ENCODE results near the gene TGM5.
"Not testable (repeated sequence)": the region's sequence is repeated elsewhere in the genome, so short reads cannot be mapped to it uniquely, and the experiment has no call there.

TGM5 gene

GRCh38 chr15:43266834-43267233 lies at the start of gene TGM5:
TSS of gene TGM5 (minus strand) at chr15:43266928. CDS start at chr15:43266849, 79 bp downstream.
- Histone ChIP-seq H3K36me3 (ENCODE audit: control insufficient read depth, insufficient read depth, low read length) (no peaks in the 10 kb centered on the region), H3K9ac (ENCODE audit: low read length) (no peak within 1 kb of the TSS), H3K27me3 (ENCODE audit: control insufficient read depth, insufficient read depth, low read length) (no peaks in the 10 kb centered on the region), H3K27ac (ENCODE audit: low read depth, low read length) (no peak within 1 kb of the TSS), H3K4me3 (ENCODE audit: low read length) (no peak within 1 kb of the TSS), H3K4me1 (ENCODE audit: control insufficient read depth, insufficient read depth, low read length) (no peaks in the 10 kb centered on the region)

- no peak overlapping the region for H3K27ac ChIP-seq (ENCODE audit: low read depth, low read length)
- H3K4me3 ChIP-seq (ENCODE audit: low read length), result no peak overlapping the region
- no peaks in the 10 kb centered on the region for H3K27me3 ChIP-seq (ENCODE audit: control insufficient read depth, insufficient read depth, low read length)
- H3K9ac ChIP-seq (ENCODE audit: low read length), result no peak overlapping the region
- no peaks in the 10 kb centered on the region for H3K4me1 ChIP-seq (ENCODE audit: control insufficient read depth, insufficient read depth, low read length)
- H3K36me3 ChIP-seq (ENCODE audit: control insufficient read depth, insufficient read depth, low read length), result no peaks in the 10 kb centered on the region
Measured at GRCh38 chr15:43314171-43314570, 47.4 kb upstream of the TGM5 start.

DNA sequence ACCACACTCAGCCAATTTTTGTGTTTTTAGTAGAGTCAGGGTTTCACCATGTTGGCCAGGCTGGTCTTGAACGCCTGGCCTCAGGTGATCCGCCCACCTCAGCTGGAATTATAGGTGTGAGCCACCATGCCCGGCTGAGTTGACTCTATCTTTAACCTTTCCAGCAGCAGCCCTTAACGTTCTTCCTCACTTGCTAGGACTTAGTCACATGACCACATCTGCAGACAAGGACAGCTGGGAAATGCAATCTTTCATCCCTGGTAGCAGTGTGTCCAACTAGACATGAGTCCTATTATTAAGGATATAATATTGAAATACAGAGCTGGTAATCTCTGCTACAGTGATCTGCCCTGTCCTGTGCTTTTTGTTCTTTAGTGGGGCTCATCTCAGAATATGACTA lies 45.6 kb upstream of the TGM5 start:
- no peak overlapping the region for H3K27ac ChIP-seq (ENCODE audit: low read depth, low read length)
- no peak overlapping the region for H3K9ac ChIP-seq (ENCODE audit: low read length)
- H3K27me3 ChIP-seq (ENCODE audit: control insufficient read depth, insufficient read depth, low read length), result no peaks in the 10 kb centered on the region

DNA sequence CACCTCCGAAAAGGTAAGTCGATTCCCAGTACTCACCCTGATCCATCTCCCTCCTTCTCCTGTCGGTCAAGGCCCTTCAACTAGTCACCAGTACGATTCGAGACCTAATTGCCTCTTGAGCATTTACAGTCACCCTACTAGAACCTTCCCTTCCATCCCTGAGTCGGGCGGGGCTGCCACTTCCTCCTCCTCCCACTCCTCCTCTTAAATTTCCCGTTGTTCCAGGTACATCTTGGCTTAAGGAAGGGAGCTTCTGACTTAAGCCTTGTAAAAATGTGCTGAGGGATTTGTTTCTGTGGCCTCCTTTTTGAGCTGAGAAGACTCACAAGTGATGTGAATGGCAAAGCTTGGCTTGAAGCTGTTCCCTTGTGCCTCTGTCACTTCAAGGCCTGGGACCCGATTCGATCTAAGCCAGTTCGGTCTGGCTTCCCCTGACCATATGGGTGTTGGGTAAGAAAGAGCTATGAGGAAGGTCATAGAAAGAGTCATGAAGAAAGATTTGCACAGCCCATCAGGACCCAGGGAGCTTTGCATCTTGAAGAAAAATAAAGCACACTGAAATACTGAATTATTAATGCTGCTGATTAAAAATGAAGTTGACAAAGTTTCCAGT lies 35.6 kb upstream of the TGM5 start, which contains the start of gene TGM7:
Gene TGM7 (minus strand): TSS at position 51 of the 613 bp plus-strand sequence.
- Histone ChIP-seq H3K4me1 (ENCODE audit: control insufficient read depth, insufficient read depth, low read length) (no peaks in the 10 kb centered on the region), H3K27ac (ENCODE audit: low read depth, low read length) (no peak within 1 kb of the TSS), H3K36me3 (ENCODE audit: control insufficient read depth, insufficient read depth, low read length) (no peaks in the 10 kb centered on the region), H3K4me3 (ENCODE audit: low read length) (no peak within 1 kb of the TSS), H3K27me3 (ENCODE audit: control insufficient read depth, insufficient read depth, low read length) (no peaks in the 10 kb centered on the region), H3K9ac (ENCODE audit: low read length) (no peak within 1 kb of the TSS)

More for the DNA sequence above, 45.6 kb upstream of the TGM5 start:
- H3K4me1 ChIP-seq (ENCODE audit: control insufficient read depth, insufficient read depth, low read length), result no peaks in the 10 kb centered on the region
- H3K4me3 ChIP-seq (ENCODE audit: low read length), result no peak overlapping the region
- no peaks in the 10 kb centered on the region for H3K36me3 ChIP-seq (ENCODE audit: control insufficient read depth, insufficient read depth, low read length)

GRCh38 chr15:43299884-43300283 lies 33.2 kb upstream of the TGM5 start:
- H3K27ac ChIP-seq (ENCODE audit: low read depth, low read length), result no peak overlapping the region
- no peaks in the 10 kb centered on the region for H3K4me1 ChIP-seq (ENCODE audit: control insufficient read depth, insufficient read depth, low read length)
- no peaks in the 10 kb centered on the region for H3K27me3 ChIP-seq (ENCODE audit: control insufficient read depth, insufficient read depth, low read length)
- H3K4me3 ChIP-seq (ENCODE audit: low read length), result no peak overlapping the region
- H3K36me3 ChIP-seq (ENCODE audit: control insufficient read depth, insufficient read depth, low read length), result no peaks in the 10 kb centered on the region
- H3K9ac ChIP-seq (ENCODE audit: low read length), result no peak overlapping the region

DNA sequence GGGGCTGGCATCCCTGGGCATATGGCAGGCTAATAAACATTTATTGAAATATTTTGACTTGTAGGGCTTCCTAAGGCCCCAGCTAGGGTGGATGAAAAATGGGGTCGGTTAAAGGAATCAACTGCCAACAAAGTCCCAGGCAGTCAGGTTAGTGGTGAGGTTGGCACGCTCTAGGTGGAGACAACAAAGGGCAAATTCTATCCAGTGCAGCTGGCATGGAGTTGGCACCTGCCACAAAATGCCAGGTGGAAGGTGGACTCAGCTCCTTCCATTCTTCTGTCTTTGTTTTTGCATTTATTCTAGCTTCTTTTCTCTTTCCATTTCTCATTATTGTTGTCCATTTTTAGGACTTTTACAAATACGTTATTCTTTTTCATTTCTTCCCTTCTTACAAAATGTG lies 32.7 kb upstream of the TGM5 start:
- no peaks in the 10 kb centered on the region for H3K36me3 ChIP-seq (ENCODE audit: control insufficient read depth, insufficient read depth, low read length)
- no peaks in the 10 kb centered on the region for H3K27me3 ChIP-seq (ENCODE audit: control insufficient read depth, insufficient read depth, low read length)

GRCh38 chr15:43294091-43294706 lies 27.5 kb upstream of the TGM5 start:
- Histone ChIP-seq H3K27ac (ENCODE audit: low read depth, low read length) (no peak overlapping the region), H3K27me3 (ENCODE audit: control insufficient read depth, insufficient read depth, low read length) (no peaks in the 10 kb centered on the region), H3K4me1 (ENCODE audit: control insufficient read depth, insufficient read depth, low read length) (no peaks in the 10 kb centered on the region), H3K4me3 (ENCODE audit: low read length) (no peak overlapping the region), H3K36me3 (ENCODE audit: control insufficient read depth, insufficient read depth, low read length) (no peaks in the 10 kb centered on the region), H3K9ac (ENCODE audit: low read length) (no peak overlapping the region)

More for the DNA sequence above, 32.7 kb upstream of the TGM5 start:
- H3K4me3 ChIP-seq (ENCODE audit: low read length), result no peak overlapping the region
- H3K9ac ChIP-seq (ENCODE audit: low read length), result no peak overlapping the region
- H3K4me1 ChIP-seq (ENCODE audit: control insufficient read depth, insufficient read depth, low read length), result no peaks in the 10 kb centered on the region
- H3K27ac ChIP-seq (ENCODE audit: low read depth, low read length), result no peak overlapping the region

- Histone ChIP-seq H3K4me3 (ENCODE audit: low read length) (no peak overlapping the region), H3K36me3 (ENCODE audit: control insufficient read depth, insufficient read depth, low read length) (no peaks in the 10 kb centered on the region), H3K9ac (ENCODE audit: low read length) (no peak overlapping the region), H3K4me1 (ENCODE audit: control insufficient read depth, insufficient read depth, low read length) (no peaks in the 10 kb centered on the region), H3K27ac (ENCODE audit: low read depth, low read length) (no peak overlapping the region), H3K27me3 (ENCODE audit: control insufficient read depth, insufficient read depth, low read length) (no peaks in the 10 kb centered on the region)
Measured at GRCh38 chr15:43293432-43293831, 26.7 kb upstream of the TGM5 start.

DNA sequence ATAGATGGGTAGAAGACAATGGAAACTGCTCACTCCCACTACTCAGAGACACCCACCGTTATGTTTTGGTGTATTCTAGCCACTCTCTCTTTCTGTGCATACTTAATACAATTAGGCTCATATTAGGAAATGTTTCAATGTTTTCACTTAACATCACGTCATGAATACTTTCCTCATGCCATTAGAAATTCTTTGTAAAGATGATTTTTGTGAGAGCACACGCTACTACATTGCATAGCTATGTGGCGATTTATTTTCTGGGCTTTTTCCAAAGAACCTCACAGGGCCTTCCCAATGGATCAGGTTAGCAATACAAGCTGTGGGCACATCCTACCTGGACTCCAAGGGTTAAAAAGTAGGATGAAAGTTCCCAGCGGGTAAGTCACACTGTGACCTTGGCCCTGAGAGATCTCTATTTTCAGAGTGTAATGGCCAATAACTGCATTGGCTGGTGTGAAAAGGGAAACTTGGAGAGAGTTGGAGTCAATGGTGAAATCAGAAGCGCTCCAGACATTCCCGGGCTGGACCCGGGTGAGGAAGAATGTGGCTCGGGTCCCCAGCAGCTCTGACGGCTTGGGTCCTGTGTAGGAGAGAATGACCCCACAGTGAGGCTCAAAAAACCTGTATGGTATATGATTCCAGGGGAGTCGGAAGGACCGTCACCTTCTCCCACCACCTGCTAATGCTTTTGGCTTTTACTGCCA lies 25.8 kb upstream of the TGM5 start:
- Histone ChIP-seq H3K4me1 (ENCODE audit: control insufficient read depth, insufficient read depth, low read length) (no peaks in the 10 kb centered on the region), H3K27me3 (ENCODE audit: control insufficient read depth, insufficient read depth, low read length) (no peaks in the 10 kb centered on the region)

GRCh38 chr15:43289656-43290055 lies 22.9 kb upstream of the TGM5 start:
- not testable (repeated sequence) for H3K36me3 ChIP-seq (ENCODE audit: control insufficient read depth, insufficient read depth, low read length); H3K27ac ChIP-seq (ENCODE audit: low read depth, low read length); H3K9ac ChIP-seq (ENCODE audit: low read length); H3K27me3 ChIP-seq (ENCODE audit: control insufficient read depth, insufficient read depth, low read length); H3K4me3 ChIP-seq (ENCODE audit: low read length); H3K4me1 ChIP-seq (ENCODE audit: control insufficient read depth, insufficient read depth, low read length)

More for the DNA sequence above, 25.8 kb upstream of the TGM5 start:
- Histone ChIP-seq H3K4me3 (ENCODE audit: low read length) (no peak overlapping the region), H3K9ac (ENCODE audit: low read length) (no peak overlapping the region), H3K27ac (ENCODE audit: low read depth, low read length) (no peak overlapping the region), H3K36me3 (ENCODE audit: control insufficient read depth, insufficient read depth, low read length) (no peaks in the 10 kb centered on the region)

GRCh38 chr15:43287254-43287653 lies 20.5 kb upstream of the TGM5 start:
- Histone ChIP-seq H3K4me1 (ENCODE audit: control insufficient read depth, insufficient read depth, low read length) (no peaks in the 10 kb centered on the region), H3K27me3 (ENCODE audit: control insufficient read depth, insufficient read depth, low read length) (no peaks in the 10 kb centered on the region), H3K4me3 (ENCODE audit: low read length) (no peak overlapping the region), H3K36me3 (ENCODE audit: control insufficient read depth, insufficient read depth, low read length) (no peaks in the 10 kb centered on the region), H3K27ac (ENCODE audit: low read depth, low read length) (no peak overlapping the region), H3K9ac (ENCODE audit: low read length) (no peak overlapping the region)

DNA sequence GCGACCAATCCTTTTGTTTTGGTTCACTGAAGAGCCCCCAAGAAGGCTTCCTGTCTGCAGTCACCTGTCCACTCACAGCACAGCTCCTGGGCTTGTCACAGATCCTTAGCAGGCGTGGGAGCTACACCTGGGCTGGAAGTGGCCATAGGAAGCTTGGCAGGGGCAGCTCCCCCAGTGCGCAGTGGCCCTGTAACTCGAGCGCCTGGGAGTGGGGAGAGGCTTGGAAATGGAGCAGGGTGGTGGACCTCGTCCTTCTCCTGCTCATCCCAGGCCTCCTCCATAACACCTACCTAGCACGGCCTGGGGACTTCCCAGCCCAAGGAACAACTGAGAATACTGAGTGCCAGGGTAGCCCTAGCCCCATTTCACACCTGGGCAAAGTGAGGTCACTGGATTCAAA lies 19.3 kb upstream of the TGM5 start:
- H3K9ac ChIP-seq (ENCODE audit: low read length), result no peak overlapping the region
- no peaks in the 10 kb centered on the region for H3K36me3 ChIP-seq (ENCODE audit: control insufficient read depth, insufficient read depth, low read length)
- no peaks in the 10 kb centered on the region for H3K27me3 ChIP-seq (ENCODE audit: control insufficient read depth, insufficient read depth, low read length)
- H3K4me3 ChIP-seq (ENCODE audit: low read length), result no peak overlapping the region
- no peaks in the 10 kb centered on the region for H3K4me1 ChIP-seq (ENCODE audit: control insufficient read depth, insufficient read depth, low read length)
- no peak overlapping the region for H3K27ac ChIP-seq (ENCODE audit: low read depth, low read length)

Data from rectal smooth muscle tissue (tissue), 1 donor.